ENCODE data around the gene OXLD1. TPM values are rescaled to one million over a fixed set of nuclear protein-coding genes. Genes with fewer than 3 reads are reported as not detected.

OXLD1 gene
- total RNA-seq, 1 experiment from 2014 or later: 40.2 TPM

- H3K9me2 ChIP-seq (ENCODE audit: insufficient read depth): no peaks in the 10 kb centered on the region
- H3K9me3 ChIP-seq (ENCODE audit: insufficient read depth, low read depth): no peaks in the 10 kb centered on the region
- peaks cover 32% of the 10 kb centered on the region for H3K79me2 ChIP-seq (ENCODE audit: low read depth)
- no peaks in the 10 kb centered on the region for H3K36me3 ChIP-seq (ENCODE audit: low read depth)
- peaks cover 14% of the 10 kb centered on the region for H3K4me1 ChIP-seq (replicated peaks; ENCODE audit: insufficient read depth)
- TF ChIP-seq EZH2 (IDR thresholded peaks at IDR 0.05; ENCODE audit: low read depth): no peak
- TF ChIP-seq, protein P1, sequence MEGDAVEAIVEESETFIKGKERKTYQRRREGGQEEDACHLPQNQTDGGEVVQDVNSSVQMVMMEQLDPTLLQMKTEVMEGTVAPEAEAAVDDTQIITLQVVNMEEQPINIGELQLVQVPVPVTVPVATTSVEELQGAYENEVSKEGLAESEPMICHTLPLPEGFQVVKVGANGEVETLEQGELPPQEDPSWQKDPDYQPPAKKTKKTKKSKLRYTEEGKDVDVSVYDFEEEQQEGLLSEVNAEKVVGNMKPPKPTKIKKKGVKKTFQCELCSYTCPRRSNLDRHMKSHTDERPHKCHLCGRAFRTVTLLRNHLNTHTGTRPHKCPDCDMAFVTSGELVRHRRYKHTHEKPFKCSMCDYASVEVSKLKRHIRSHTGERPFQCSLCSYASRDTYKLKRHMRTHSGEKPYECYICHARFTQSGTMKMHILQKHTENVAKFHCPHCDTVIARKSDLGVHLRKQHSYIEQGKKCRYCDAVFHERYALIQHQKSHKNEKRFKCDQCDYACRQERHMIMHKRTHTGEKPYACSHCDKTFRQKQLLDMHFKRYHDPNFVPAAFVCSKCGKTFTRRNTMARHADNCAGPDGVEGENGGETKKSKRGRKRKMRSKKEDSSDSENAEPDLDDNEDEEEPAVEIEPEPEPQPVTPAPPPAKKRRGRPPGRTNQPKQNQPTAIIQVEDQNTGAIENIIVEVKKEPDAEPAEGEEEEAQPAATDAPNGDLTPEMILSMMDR (conservative IDR thresholded peaks at IDR 0.05): no peak
- H4K20me1 ChIP-seq (ENCODE audit: insufficient read depth): no peaks in the 10 kb centered on the region
- intact Hi-C loops (cut with micrococcal nuclease; ENCODE audit: unreplicated experiment): no loop called here
- H3K4me2 ChIP-seq: no peak overlapping the region
- H3K27ac ChIP-seq: no peak overlapping the region
- peaks cover 35% of the 10 kb centered on the region for H3F3A ChIP-seq (ENCODE audit: insufficient read depth, low read depth)
- CTCF ChIA-PET: interaction anchor here (0.6 kb wide), 1 partner anchor 30 kb away, joined by 4 read pairs; no protein-coding TSS in a partner anchor
- POLR2A ChIA-PET (ENCODE audit: unreplicated experiment): no interaction called here
- H2AFZ ChIP-seq: no peak overlapping the region
- no peaks in the 10 kb centered on the region for H3K27me3 ChIP-seq (ENCODE audit: insufficient read depth, low read depth)
- BruUV-seq (replicated peaks): no TSS peak
- DNase-seq: no peak
- H3K4me3 ChIP-seq: no peak overlapping the region
Measured at GRCh38 chr17:81706757-81707624, 40.6 kb upstream of the OXLD1 start.

DNA sequence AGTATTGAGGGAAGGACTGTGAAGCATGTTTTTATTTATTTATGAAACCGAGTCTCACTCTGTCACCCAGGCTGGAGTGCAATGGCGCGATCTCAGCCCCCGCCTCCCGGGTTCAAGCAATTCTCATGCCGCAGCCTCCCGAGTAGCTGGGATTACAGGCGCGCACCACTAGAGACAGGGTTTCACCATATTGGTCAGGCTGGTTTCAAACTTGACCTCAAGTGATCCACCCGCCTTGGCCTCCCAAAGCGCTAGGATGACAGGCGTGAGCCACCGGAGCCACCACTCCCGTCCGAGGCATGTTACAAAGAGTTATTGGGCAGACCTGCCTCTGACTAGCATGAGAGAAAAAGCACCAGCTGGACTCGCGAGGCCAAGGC, 39.8 kb upstream of the OXLD1 start:
- Histone ChIP-seq H3K4me1 (replicated peaks; ENCODE audit: insufficient read depth) (peaks cover 16% of the 10 kb centered on the region), H3K27ac (no peak overlapping the region), H3K27me3 (ENCODE audit: insufficient read depth, low read depth) (no peaks in the 10 kb centered on the region), H2AFZ (no peak overlapping the region), H4K20me1 (ENCODE audit: insufficient read depth) (no peaks in the 10 kb centered on the region), H3F3A (ENCODE audit: insufficient read depth, low read depth) (peaks cover 37% of the 10 kb centered on the region), H3K4me3 (no peak overlapping the region), H3K9me3 (ENCODE audit: insufficient read depth, low read depth) (no peaks in the 10 kb centered on the region), H3K79me2 (ENCODE audit: low read depth) (peaks cover 40% of the 10 kb centered on the region), H3K9me2 (ENCODE audit: insufficient read depth) (no peaks in the 10 kb centered on the region), H3K36me3 (ENCODE audit: low read depth) (no peaks in the 10 kb centered on the region), H3K4me2 (no peak overlapping the region)
- TF ChIP-seq, protein P1 (conservative IDR thresholded peaks at IDR 0.05): no peak
- no peak for TF ChIP-seq EZH2 (IDR thresholded peaks at IDR 0.05; ENCODE audit: low read depth)
- DNase-seq: no peak
- POLR2A ChIA-PET (ENCODE audit: unreplicated experiment): no interaction called here
- CTCF ChIA-PET: no interaction called here
- no TSS peak for BruUV-seq (replicated peaks)
- intact Hi-C loops (cut with micrococcal nuclease; ENCODE audit: unreplicated experiment): no loop called here

DNA sequence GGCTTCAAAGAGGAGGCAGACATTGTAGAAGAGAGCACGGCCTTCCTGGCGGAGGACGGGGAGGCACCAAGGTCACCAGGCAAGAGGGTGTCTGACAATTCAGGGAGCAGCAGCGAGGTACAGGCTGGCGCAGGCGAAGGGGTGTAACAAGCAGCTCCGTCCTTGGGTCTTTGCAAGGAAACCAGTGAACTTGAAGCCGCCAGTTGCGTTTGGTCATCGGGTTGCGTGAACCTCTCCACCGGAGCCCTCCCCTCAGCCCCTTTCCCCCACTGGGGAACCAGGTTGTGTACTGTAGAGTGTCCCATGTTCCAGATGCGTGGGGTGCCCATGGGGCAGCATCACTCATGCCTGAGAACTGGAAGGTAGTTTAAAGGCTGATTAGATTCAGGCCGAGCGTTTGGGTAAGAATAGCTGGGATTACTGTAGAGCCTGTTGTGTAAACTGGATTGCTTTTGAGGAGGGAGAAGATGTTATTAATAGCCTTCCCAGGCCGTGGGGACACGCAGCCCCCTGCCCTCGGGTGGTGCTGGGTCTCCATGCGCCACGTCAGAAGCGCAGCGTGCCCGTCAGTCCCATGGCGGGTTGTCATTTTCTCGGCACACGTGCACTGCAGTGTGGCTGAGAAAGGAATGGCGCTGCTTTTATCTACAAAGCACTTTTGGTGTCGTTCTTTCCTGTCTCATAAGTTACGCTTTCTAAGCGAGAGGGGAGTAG, 39.3 kb upstream of the OXLD1 start:
- no peaks in the 10 kb centered on the region for H4K20me1 ChIP-seq (ENCODE audit: insufficient read depth)
- no peak overlapping the region for H3K4me2 ChIP-seq
- DNase-seq: no peak
- H2AFZ ChIP-seq: no peak overlapping the region
- BruUV-seq (replicated peaks): no TSS peak
- no peaks in the 10 kb centered on the region for H3K9me2 ChIP-seq (ENCODE audit: insufficient read depth)
- ChIA-PET POLR2A (ENCODE audit: unreplicated experiment) (no interaction called here), CTCF (no interaction called here)
- no peaks in the 10 kb centered on the region for H3K9me3 ChIP-seq (ENCODE audit: insufficient read depth, low read depth)
- H3K27ac ChIP-seq: no peak overlapping the region
- H3K36me3 ChIP-seq (ENCODE audit: low read depth): no peaks in the 10 kb centered on the region
- intact Hi-C loops (cut with micrococcal nuclease; ENCODE audit: unreplicated experiment): no loop called here
- peaks cover 31% of the 10 kb centered on the region for H3F3A ChIP-seq (ENCODE audit: insufficient read depth, low read depth)
- H3K4me3 ChIP-seq: no peak overlapping the region
- no peak for TF ChIP-seq EZH2 (IDR thresholded peaks at IDR 0.05; ENCODE audit: low read depth)
- TF ChIP-seq, protein P1 (conservative IDR thresholded peaks at IDR 0.05): no peak
- peaks cover 12% of the 10 kb centered on the region for H3K4me1 ChIP-seq (replicated peaks; ENCODE audit: insufficient read depth)
- no peaks in the 10 kb centered on the region for H3K27me3 ChIP-seq (ENCODE audit: insufficient read depth, low read depth)
- H3K79me2 ChIP-seq (ENCODE audit: low read depth): peaks cover 45% of the 10 kb centered on the region

Measured in PC-9 (cell line).